Measurements from ENCODE around the gene THSD4.

The THSD4 gene

DNA sequence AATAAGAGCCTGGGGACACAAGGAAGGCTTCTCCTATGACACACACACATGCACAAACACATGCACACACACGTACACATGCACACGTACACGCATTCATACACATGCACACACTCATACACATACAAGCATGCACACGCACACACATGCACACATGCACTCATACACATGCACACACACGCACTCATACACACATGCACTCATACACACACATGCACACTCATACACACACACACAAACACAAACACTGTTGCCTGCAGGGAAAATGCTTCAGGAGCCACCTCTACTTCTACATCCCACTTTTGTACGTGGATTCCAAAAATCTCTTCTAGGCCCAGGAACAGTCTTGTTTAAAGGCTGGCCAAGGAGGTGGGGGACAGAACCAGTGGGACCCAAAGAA lies 674.3 kb downstream of the THSD4 start:
- 0 out of 2 replicates have a peak, but pooled peaks cover 3% of the 10 kb centered on the region for H3K4me1 ChIP-seq (ENCODE audit: control insufficient read depth, low read length)
- H4K20me1 ChIP-seq (ENCODE audit: control insufficient read depth, insufficient read depth, low read depth, low read length) = no peaks in the 10 kb centered on the region
- no peaks in the 10 kb centered on the region for H3K9me3 ChIP-seq (ENCODE audit: control insufficient read depth, insufficient read depth, low read length)
- H3K4me2 ChIP-seq (ENCODE audit: low read length) = no peak overlapping the region
- H3F3A ChIP-seq (ENCODE audit: control insufficient read depth, insufficient read depth) = no peaks in the 10 kb centered on the region
- 0 out of 2 replicates have a peak, but pooled peaks cover 5% of the 10 kb centered on the region for H3K27me3 ChIP-seq (ENCODE audit: control insufficient read depth, low read length)
- H3K9me2 ChIP-seq (replicated peaks; ENCODE audit: control insufficient read depth, low read length) = no peaks in the 10 kb centered on the region
- no peaks in the 10 kb centered on the region for H3K36me3 ChIP-seq (ENCODE audit: control insufficient read depth, low read length)
- H3K4me3 ChIP-seq (ENCODE audit: low read length) = no peak overlapping the region
- TF ChIP-seq, protein P1, sequence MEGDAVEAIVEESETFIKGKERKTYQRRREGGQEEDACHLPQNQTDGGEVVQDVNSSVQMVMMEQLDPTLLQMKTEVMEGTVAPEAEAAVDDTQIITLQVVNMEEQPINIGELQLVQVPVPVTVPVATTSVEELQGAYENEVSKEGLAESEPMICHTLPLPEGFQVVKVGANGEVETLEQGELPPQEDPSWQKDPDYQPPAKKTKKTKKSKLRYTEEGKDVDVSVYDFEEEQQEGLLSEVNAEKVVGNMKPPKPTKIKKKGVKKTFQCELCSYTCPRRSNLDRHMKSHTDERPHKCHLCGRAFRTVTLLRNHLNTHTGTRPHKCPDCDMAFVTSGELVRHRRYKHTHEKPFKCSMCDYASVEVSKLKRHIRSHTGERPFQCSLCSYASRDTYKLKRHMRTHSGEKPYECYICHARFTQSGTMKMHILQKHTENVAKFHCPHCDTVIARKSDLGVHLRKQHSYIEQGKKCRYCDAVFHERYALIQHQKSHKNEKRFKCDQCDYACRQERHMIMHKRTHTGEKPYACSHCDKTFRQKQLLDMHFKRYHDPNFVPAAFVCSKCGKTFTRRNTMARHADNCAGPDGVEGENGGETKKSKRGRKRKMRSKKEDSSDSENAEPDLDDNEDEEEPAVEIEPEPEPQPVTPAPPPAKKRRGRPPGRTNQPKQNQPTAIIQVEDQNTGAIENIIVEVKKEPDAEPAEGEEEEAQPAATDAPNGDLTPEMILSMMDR (IDR thresholded peaks at IDR 0.05; ENCODE audit: low read depth, low read length, poor library complexity, severe bottlenecking) = no peak
- no peak for TF ChIP-seq EZH2phosphoT487 (IDR thresholded peaks at IDR 0.05; ENCODE audit: borderline replicate concordance, low read length)
- H3K27ac ChIP-seq (ENCODE audit: low read depth, low read length) = no peak overlapping the region
- H3K79me2 ChIP-seq (ENCODE audit: control insufficient read depth, low read length) = no peaks in the 10 kb centered on the region

DNA sequence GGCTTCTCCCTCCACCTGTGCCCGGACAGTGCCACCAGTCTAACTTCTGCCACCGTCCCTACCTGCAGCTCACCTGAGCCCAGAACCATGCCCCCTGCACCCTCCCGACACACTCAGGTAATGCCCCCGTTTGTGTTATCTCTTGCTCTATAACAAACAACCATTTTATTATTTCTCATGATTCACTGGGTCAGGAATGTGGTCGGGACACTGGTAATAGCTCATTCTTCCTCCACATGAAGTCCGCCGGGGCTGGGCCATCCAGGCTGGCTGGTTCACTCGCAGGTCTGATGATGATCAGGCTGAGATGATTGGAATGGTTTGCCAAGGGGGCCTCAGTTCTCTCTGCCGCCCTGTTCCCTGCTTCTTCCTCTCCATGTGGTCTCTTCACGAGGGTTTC lies 674.8 kb downstream of the THSD4 start:
- Histone ChIP-seq H4K20me1 (ENCODE audit: control insufficient read depth, insufficient read depth, low read depth, low read length) (no peaks in the 10 kb centered on the region), H3F3A (ENCODE audit: control insufficient read depth, insufficient read depth) (no peaks in the 10 kb centered on the region), H3K4me3 (ENCODE audit: low read length) (no peak overlapping the region), H3K4me1 (ENCODE audit: control insufficient read depth, low read length) (0 out of 2 replicates have a peak, but pooled peaks cover 3% of the 10 kb centered on the region), H3K27ac (ENCODE audit: low read depth, low read length) (no peak overlapping the region), H3K9me3 (ENCODE audit: control insufficient read depth, insufficient read depth, low read length) (no peaks in the 10 kb centered on the region), H3K27me3 (ENCODE audit: control insufficient read depth, low read length) (0 out of 2 replicates have a peak, but pooled peaks cover 5% of the 10 kb centered on the region), H3K79me2 (ENCODE audit: control insufficient read depth, low read length) (no peaks in the 10 kb centered on the region), H3K9me2 (replicated peaks; ENCODE audit: control insufficient read depth, low read length) (no peaks in the 10 kb centered on the region), H3K36me3 (ENCODE audit: control insufficient read depth, low read length) (no peaks in the 10 kb centered on the region), H3K4me2 (ENCODE audit: low read length) (no peak overlapping the region)
- TF ChIP-seq, protein P1 (IDR thresholded peaks at IDR 0.05; ENCODE audit: low read depth, low read length, poor library complexity, severe bottlenecking) = no peak
- no peak for TF ChIP-seq EZH2phosphoT487 (IDR thresholded peaks at IDR 0.05; ENCODE audit: borderline replicate concordance, low read length)

DNA sequence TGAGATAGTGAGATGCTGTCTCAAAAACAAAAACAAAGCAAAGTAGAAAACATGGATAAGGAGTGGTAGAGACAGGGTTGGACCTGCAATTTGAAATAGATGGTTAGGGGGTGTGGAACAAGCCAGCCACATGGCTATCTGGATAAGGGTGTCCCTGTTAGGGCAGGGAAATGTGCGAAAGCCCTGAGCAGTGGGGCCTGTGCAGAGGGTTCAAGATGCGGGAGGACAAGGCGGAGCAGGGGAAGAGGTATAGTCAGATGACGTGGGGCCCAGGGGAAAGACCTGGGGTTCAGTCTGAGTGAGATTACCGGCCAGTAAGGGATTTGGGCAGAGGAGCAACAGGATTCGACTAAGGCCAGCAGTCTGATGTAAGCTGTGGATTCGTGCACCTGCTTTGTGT lies 676.7 kb downstream of the THSD4 start:
- no peaks in the 10 kb centered on the region for H3K9me2 ChIP-seq (replicated peaks; ENCODE audit: control insufficient read depth, low read length)
- no peaks in the 10 kb centered on the region for H3K4me1 ChIP-seq (ENCODE audit: control insufficient read depth, low read length)
- no peaks in the 10 kb centered on the region for H4K20me1 ChIP-seq (ENCODE audit: control insufficient read depth, insufficient read depth, low read depth, low read length)
- H3K36me3 ChIP-seq (ENCODE audit: control insufficient read depth, low read length) = no peaks in the 10 kb centered on the region
- H3K27ac ChIP-seq (ENCODE audit: low read depth, low read length) = no peak overlapping the region
- no peak for TF ChIP-seq EZH2phosphoT487 (IDR thresholded peaks at IDR 0.05; ENCODE audit: borderline replicate concordance, low read length)
- TF ChIP-seq, protein P1 (IDR thresholded peaks at IDR 0.05; ENCODE audit: low read depth, low read length, poor library complexity, severe bottlenecking) = no peak
- H3K4me2 ChIP-seq (ENCODE audit: low read length) = no peak overlapping the region
- H3K27me3 ChIP-seq (ENCODE audit: control insufficient read depth, low read length) = 0 out of 2 replicates have a peak, but pooled peaks cover 4% of the 10 kb centered on the region
- H3K9me3 ChIP-seq (ENCODE audit: control insufficient read depth, insufficient read depth, low read length) = no peaks in the 10 kb centered on the region
- no peak overlapping the region for H3K4me3 ChIP-seq (ENCODE audit: low read length)
- no peaks in the 10 kb centered on the region for H3K79me2 ChIP-seq (ENCODE audit: control insufficient read depth, low read length)
- H3F3A ChIP-seq (ENCODE audit: control insufficient read depth, insufficient read depth) = no peaks in the 10 kb centered on the region
